ENCODE measurements around the gene DGKE.
A peak's percentile ranks its signal among the peaks of the same experiment; 100 is the strongest.

The DGKE gene

GRCh38 chr17:56866076-56866475, 32.1 kb downstream of the DGKE start:
- H3K4me3 ChIP-seq (ENCODE audit: low read length), result no peak overlapping the region
- DNase-seq (ENCODE audit: low read depth), result no peak
- TF ChIP-seq, protein P1, sequence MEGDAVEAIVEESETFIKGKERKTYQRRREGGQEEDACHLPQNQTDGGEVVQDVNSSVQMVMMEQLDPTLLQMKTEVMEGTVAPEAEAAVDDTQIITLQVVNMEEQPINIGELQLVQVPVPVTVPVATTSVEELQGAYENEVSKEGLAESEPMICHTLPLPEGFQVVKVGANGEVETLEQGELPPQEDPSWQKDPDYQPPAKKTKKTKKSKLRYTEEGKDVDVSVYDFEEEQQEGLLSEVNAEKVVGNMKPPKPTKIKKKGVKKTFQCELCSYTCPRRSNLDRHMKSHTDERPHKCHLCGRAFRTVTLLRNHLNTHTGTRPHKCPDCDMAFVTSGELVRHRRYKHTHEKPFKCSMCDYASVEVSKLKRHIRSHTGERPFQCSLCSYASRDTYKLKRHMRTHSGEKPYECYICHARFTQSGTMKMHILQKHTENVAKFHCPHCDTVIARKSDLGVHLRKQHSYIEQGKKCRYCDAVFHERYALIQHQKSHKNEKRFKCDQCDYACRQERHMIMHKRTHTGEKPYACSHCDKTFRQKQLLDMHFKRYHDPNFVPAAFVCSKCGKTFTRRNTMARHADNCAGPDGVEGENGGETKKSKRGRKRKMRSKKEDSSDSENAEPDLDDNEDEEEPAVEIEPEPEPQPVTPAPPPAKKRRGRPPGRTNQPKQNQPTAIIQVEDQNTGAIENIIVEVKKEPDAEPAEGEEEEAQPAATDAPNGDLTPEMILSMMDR (conservative IDR thresholded peaks at IDR 0.05; ENCODE audit: low read length), result no peak

DNA sequence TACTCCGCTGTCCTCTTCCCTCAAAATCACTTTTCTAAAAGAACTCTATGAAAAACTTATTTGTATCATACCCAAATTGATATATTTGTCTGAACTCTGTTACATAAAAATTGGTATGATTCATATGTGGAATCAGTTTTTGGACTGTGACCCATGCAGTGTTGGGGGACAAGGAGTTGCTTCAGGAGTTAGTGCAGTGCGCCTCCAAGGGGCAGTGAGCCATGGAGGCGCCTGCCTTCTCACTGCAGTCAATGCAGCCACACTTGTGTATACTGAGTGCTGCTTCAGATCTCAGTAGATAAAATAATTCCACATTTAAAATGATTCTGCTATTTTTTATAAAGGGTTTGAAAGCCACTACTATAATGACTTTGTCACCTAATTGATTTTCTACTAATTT, 32.5 kb downstream of the DGKE start:
- TF ChIP-seq, protein P1 (conservative IDR thresholded peaks at IDR 0.05; ENCODE audit: low read length), result no peak
- H3K4me3 ChIP-seq (ENCODE audit: low read length), result no peak overlapping the region
- DNase-seq (ENCODE audit: low read depth), result no peak

DNA sequence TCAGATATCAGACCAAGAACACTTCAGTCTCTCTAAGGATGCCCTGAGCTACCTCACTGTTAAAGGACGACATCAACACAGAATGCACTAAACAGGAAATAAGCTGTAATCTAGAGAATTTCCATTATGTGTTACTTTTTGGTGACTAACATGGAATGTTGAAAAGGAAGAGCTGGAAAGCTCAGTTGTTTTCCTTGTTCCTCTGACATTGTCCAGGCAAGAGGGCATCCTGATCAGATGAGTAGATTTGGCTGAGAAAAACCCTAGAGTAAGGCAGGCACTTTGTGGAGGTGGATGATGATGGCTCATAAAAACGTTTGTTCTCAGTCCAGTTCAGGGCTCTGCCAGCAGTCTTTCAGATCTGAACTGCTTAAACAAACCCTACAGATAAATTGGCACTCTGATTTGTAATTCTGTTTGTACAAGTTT, 34.0 kb downstream of the DGKE start:
- no peak overlapping the region for H3K4me3 ChIP-seq (ENCODE audit: low read length)
- peak; percentile 36 for DNase-seq (ENCODE audit: low read depth)

GRCh38 chr17:56868716-56869115, 34.8 kb downstream of the DGKE start:
- H3K4me3 ChIP-seq (ENCODE audit: low read length), result no peak overlapping the region
- TF ChIP-seq, protein P1 (conservative IDR thresholded peaks at IDR 0.05; ENCODE audit: low read length), result no peak
- no peak for DNase-seq (ENCODE audit: low read depth)

More for the DNA sequence above, 34.0 kb downstream of the DGKE start:
- TF ChIP-seq, protein P1 (conservative IDR thresholded peaks at IDR 0.05; ENCODE audit: low read length), result no peak

DNA sequence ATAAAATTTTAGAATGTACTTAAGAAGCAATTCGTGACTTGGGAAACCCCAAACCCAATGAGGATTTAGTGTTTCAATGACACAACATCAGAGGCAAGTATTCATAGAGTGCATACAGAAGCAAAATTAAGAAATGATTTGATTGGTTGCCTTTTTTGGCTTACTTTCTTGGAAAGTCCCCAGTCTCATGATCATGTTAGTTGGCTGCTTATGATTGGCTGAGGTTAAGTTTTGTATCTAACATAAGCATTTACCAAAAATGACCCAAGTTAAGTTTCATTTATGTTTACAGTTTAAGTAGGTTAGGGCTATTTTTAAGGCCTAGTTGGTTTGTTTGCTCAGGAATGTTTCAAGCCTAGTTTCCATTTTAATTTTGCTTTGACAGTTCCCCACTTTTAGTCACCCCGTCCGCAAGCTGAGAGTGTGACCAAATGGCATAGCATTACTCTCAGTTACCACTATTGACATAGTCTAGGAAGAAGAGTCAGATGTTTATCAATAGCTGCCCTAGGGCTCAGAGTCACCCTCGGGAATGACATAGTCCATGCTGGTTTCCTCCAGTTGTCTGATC, 36.2 kb downstream of the DGKE start:
- DNase-seq (ENCODE audit: low read depth), result no peak
- H3K4me3 ChIP-seq (ENCODE audit: low read length), result no peak overlapping the region
- TF ChIP-seq, protein P1 (conservative IDR thresholded peaks at IDR 0.05; ENCODE audit: low read length), result no peak

DNA sequence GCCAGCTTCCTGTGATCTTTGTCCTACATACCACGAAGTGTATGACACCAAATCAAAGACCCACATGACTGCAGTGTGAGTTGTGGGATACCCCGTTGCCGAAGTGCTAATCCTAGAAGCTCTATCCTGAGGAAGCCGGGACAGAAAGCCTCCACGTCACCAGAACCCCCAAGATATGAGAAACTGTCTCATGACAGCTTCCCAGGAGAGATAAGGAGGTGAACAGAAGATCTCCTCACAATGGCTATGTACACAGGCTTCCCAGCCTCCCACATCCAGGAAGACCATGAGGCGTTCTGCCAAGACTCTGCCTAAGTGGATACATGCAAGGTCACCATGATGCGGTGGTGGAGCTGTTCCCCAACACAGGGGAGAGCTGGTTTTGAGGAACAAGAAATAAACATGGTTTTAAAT, 42.8 kb downstream of the DGKE start:
- TF ChIP-seq, protein P1 (conservative IDR thresholded peaks at IDR 0.05; ENCODE audit: low read length), result no peak
- no peak for DNase-seq (ENCODE audit: low read depth)
- H3K4me3 ChIP-seq (ENCODE audit: low read length), result no peak overlapping the region

DNA sequence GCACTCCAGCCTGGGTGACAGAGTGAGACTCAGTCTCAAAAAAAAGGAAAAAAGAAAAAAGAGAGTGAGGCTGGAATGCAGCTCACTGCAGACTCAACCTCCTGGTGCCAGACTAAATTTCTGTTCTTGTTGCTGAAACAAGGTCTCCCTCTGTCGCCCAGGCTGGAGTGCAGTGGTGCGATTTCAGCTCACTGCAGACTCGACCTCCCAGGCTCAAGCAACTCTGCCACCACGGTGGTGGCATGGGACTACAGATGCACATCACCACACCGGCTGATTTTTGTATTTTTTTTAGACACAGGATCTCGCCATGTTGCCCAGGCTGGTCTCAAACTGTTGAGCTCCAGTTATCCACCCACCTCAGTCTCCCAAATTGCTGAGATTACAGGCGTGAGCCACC, 45.3 kb downstream of the DGKE start:
- TF ChIP-seq, protein P1 (conservative IDR thresholded peaks at IDR 0.05; ENCODE audit: low read length), result no peak
- no peak for DNase-seq (ENCODE audit: low read depth)
- no peak overlapping the region for H3K4me3 ChIP-seq (ENCODE audit: low read length)
